Fibroblast of the conjunctiva (primary cell): Measurements from ENCODE around the gene PI16.

Experiments used
- DNase-seq: peaks from one replicate; pipeline ENCODE4 v3.0.0-alpha.2; 2010; ENCODE audit warnings: low read depth

PI16 gene

GRCh38 chr6:36954262-36954931 is at the start of gene PI16:
PI16 (plus strand) TSS chr6:36954738; CDS start chr6:36954761, 23 bp downstream.
- no peak for DNase-seq

- no peak for DNase-seq
Measured at GRCh38 chr6:36904851-36905393, 49.6 kb upstream of the PI16 start.

DNA sequence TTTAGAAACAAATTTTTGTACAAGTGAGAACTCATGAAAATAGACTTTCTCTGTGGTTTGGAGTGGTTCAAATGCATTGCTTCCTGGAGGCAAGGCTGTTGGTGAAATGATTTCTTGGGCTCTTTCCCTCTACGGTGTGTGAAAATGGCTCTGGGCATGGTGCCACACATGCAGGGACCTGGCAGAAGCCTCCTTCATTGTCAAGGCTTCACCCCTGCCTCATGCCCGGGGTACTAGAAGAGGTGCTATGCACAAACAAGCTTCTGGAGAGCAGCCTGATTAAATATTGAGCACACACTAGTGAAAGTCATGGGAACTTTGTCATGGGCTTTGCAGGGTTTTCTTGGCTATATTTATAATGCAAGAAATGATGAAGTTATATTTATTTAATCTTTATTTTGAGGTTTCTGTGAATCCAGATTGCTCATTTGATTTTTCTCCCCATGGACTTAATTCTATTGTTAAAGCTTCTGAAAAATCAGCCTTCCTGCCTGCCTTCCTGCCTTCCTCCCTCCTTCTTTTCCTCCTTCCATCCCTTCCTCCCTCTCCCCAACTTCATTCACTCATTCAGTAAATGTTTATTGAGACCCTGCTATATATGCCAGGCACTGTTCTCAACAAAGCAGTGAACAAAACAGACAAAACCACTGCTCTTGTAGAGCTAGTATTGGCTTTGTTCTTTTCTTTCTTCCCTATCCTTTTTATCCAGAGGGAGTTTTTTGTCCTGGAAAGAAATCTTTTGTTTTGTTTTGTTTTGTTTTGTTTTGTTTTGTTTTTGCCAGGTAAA is 47.8 kb upstream of the PI16 start:
- DNase-seq = no peak

DNA sequence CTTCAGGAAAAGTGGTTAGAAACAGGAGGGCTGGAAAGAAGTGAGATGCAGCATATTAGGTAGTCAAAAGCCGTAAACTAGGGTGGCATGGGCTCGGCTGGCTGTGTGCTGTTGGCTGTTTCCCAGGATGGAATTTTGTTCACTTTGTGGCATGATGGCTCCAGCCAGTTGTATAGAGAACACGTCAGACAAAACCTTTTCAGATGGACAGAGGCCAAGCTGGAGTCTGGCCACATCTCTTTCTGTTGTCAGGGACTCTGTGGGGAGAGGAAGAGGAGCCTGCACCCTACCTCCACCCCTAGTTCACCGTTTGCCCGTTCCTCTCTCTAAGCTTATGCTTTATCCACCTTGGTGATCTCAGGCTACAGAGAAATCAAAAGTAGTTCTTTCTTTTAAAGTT is 46.8 kb upstream of the PI16 start:
- DNase-seq = no peak

GRCh38 chr6:36908747-36909146 is 45.8 kb upstream of the PI16 start:
- DNase-seq = no peak

GRCh38 chr6:36912030-36912454 is 42.5 kb upstream of the PI16 start:
- no peak for DNase-seq

DNA sequence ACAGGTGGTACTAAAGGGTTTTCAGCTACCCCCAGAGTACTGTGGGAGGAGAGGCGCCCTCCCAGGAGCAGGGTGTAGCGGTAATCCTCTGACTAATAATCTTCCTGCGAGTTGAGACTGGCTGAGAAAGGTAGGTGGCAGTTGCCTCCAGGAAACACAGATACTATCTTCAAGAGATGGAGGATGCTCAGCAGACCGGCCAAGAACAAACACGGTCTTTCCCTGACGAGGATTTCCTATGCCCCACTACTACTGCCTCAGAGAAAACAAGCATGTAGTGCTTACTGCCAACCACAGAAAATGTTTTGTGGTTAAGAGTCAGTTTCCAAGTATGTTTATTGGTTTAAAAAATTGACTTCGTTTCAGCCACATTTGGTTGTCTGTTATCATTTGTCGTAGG is 42.0 kb upstream of the PI16 start:
- DNase-seq = peak; percentile 68

DNA sequence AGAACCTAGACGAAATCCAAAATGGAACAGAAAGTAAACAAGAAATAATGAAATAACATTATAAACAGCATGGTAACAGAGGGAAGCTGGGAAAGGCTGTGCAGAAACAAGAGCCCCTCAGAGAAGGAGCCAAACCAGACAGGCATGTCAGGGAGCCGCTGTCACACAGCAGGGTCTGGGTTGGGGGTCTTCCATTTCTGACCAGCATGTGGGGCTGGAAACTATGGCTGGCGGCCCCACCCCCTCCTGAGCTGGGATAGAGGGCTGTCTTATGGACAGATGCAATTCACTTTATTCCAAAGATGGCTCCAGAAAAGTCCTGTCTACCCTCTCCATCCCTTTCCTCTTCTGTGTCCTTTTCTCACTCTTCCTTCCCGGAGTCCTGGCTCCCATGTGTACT is 41.5 kb upstream of the PI16 start:
- DNase-seq = no peak

- no peak for DNase-seq
Measured at GRCh38 chr6:36914227-36914794, 40.2 kb upstream of the PI16 start.

- DNase-seq = no peak
Measured at GRCh38 chr6:36915599-36915998, 38.9 kb upstream of the PI16 start.

DNA sequence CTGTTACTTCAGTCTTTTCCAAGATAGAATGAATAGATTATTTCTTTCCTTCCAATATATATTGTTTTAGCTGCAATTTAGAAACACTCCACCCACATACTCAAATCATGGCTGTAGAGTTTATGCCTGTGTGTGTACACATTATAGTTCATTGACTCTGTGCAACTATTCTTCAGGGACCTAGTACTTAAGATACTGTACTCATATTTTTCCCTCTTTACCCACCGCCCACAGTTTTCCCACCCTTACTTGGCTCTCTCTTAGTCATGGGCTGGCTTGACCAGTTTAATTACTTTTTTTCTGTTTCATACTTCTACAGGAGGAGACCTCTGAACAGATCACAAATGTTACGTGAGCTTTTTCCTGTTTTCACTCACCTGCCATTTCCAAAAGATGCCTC is 38.4 kb upstream of the PI16 start:
- no peak for DNase-seq

DNA sequence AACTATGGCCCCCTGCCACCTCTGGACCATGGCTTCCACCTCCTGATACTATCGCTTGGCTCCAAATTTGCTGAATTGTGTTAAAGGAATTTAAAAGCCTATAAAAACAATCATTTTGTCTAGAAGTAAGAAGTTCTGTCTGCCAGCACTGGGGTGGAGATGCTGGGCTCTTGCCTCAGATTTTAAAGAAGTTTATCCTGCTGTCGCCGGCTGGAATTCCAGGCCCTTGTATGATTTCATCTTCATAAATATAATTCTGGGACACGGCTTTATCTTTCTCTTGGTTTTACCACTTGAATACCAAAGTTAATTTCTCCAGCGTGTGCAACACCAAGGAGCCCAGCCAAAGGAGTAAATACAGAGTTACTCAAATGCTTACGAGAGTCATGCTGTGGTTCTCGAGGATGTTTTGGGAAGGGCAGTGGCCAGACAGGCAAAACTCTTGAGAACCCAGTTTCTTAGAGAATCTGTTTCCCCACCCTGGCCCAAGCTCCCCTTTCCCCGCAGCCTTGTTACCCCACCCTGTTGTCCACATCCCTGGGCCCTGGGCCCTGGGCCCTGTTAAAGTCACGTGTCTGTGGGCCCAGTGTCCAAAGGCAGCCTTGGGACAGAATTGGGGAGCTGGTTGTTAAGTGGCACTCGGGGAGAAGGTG is 36.9 kb upstream of the PI16 start:
- DNase-seq = peak; percentile 36

- no peak for DNase-seq
Measured at GRCh38 chr6:36920049-36920448, 34.5 kb upstream of the PI16 start.

GRCh38 chr6:36920546-36920945 is 34.0 kb upstream of the PI16 start:
- no peak for DNase-seq

GRCh38 chr6:36924131-36924530 is 30.4 kb upstream of the PI16 start:
- DNase-seq = no peak

GRCh38 chr6:36924778-36925374 is 29.7 kb upstream of the PI16 start:
- DNase-seq = no peak

- DNase-seq = no peak
Measured at GRCh38 chr6:36925809-36926208, 28.7 kb upstream of the PI16 start.

GRCh38 chr6:36926708-36927513 is 27.6 kb upstream of the PI16 start:
- DNase-seq = no peak

DNA sequence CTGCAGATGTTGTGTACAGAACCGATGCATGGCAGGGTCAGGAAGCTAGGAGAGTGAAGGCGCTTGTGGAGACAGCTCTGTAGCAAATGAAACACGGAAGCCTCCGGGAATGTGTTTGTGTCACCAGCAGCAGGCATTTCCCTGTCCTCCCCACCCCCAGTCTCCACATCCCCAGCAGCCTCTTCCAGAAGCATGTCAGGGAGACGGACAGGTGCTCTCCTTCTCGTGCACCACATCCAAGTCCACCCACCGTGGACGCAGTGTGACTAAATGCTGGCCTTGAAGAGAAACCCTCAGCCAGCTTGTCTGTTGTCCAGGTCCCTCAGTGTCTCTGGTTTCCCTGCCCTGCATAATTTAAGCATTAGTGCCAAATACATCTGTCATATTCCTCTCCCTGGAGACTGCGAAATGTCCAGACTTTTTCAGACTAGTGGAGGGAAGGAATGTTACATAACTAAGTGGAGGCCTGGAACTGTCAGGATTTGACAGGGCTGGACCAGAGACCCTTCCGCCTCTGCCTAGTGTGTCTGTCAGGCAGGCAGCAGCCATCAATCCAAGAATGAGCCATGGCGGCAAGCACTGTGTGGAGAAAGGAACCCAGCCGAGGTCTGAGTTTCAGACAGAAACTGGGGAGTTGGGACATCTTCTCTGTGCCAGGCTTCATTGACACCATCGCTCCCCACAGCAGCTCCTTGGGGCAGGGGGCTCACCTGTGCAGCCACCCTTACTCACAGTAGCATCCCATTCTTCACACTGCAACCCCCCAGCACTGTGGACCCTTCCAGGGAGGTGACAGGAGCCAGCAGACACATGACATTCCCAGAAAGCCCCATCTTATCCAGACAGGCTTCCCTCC is 26.6 kb upstream of the PI16 start:
- DNase-seq = no peak

DNA sequence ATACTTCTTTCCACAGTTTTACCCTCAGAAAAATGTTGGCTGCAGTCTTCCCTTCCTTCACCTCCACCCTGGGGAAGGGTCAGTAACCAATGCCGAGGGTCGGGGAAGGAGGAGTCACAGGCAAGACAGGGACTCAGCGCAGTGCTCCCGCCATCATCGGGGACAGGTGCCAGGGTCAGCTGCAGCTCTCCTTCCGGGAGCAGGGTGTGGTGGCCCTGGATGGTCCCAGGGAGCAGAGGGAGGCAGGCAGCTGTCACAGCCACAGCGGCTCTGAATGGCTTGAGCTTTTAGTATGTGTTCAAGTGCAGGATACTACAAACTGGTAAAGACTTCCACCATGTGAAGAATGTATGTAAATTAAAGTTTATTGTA is 26.0 kb upstream of the PI16 start:
- DNase-seq = no peak
